GM10248 (cell line): ENCODE results near the gene JAGN1.

Experiments
- CTCF ChIA-PET: fragments of 300-600 bp; sonication (Branson Sonifier 250); formaldehyde crosslinking; extraction: SDS; loops from one replicate; lab custom pipeline; 2021; ENCODE audit warnings: antibody characterized with exemption; lab: Yijun Ruan, JAX
- POLR2A ChIA-PET: fragments of 350-650 bp; sonication (Branson Sonifier 250); formaldehyde crosslinking; extraction: SDS; loops from one replicate; lab custom pipeline; 2020; ENCODE audit warnings: antibody characterized with exemption; lab: Yijun Ruan, JAX
- DNase-seq: peaks from one replicate; pipeline ENCODE4 v3.0.0; 2012; ENCODE audit errors: extremely low spot score
- CTCF ChIP-seq: IDR thresholded peaks from 2 replicates; pipeline ENCODE4 v1.5.1; 2012; ENCODE audit warnings: mild to moderate bottlenecking, low read depth; ENCODE audit errors: extremely low read depth, missing control alignments, control extremely low read depth

JAGN1 gene

GRCh38 chr3:9879830-9880549, 10.4 kb upstream of the JAGN1 start, which contains the start of gene CIDEC:
TSS of gene CIDEC (minus strand) at chr3:9880253. CDS start at chr3:9878486, 1,767 bp downstream.
- CTCF ChIA-PET, result interaction anchor here (1.1 to 2.2 kb wide), 4 partner anchors 10 to 41 kb away, joined by 3 to 12 read pairs (median 3); partner anchors contain the start of gene JAGN1
- POLR2A ChIA-PET, result no interaction called here
- TF ChIP-seq CTCF, result no peak
- no peak for DNase-seq

GRCh38 chr3:9881441-9881840, 9.0 kb upstream of the JAGN1 start:
- TF ChIP-seq CTCF, result no peak
- ChIA-PET CTCF (interaction anchor here (1.2 kb wide), 1 partner anchor 31 kb away, joined by 3 read pairs; no protein-coding TSS in a partner anchor), POLR2A (interaction anchor here (0.7 kb wide), 1 partner anchor 422 kb away, joined by 3 read pairs; no protein-coding TSS in a partner anchor)
- DNase-seq, result no peak

- POLR2A ChIA-PET, result no interaction called here
- CTCF ChIA-PET, result interaction anchor here (1.0 to 2.6 kb wide), 3 partner anchors 9 to 49 kb away, joined by 3 to 9 read pairs (median 4); partner anchors contain the start of gene CRELD1
- TF ChIP-seq CTCF, result no peak
- DNase-seq, result no peak
Observed at GRCh38 chr3:9883706-9884554, 6.5 kb upstream of the JAGN1 start.

GRCh38 chr3:9884555-9885165, 5.8 kb upstream of the JAGN1 start:
- DNase-seq, result no peak
- CTCF ChIA-PET, result interaction anchor here (2.6 kb wide), 1 partner anchor 9 kb away, joined by 9 read pairs; no protein-coding TSS in a partner anchor
- TF ChIP-seq CTCF, result no peak
- POLR2A ChIA-PET, result no interaction called here

GRCh38 chr3:9886328-9886727, 4.1 kb upstream of the JAGN1 start:
- DNase-seq, result no peak
- CTCF ChIA-PET, result interaction anchor here (1.0 kb wide), 1 partner anchor 78 kb away, joined by 3 read pairs; no protein-coding TSS in a partner anchor
- POLR2A ChIA-PET, result interaction anchor here (0.6 kb wide), 1 partner anchor 1677 kb away, joined by 3 read pairs; no protein-coding TSS in a partner anchor
- TF ChIP-seq CTCF, result no peak

- CTCF ChIA-PET, result no interaction called here
- POLR2A ChIA-PET, result no interaction called here
- no peak for DNase-seq
- no peak for TF ChIP-seq CTCF
Observed at GRCh38 chr3:9887480-9887879, 2.9 kb upstream of the JAGN1 start.
